ENCODE results near the gene DGCR6. TPM values are rescaled to one million over a fixed set of nuclear protein-coding genes. Genes with fewer than 3 reads are reported as not detected.
"Not testable (repeated sequence)": the region's sequence is repeated elsewhere in the genome, so short reads cannot be mapped to it uniquely, and the experiment has no call there.

The DGCR6 gene
- total RNA-seq, 1 donor from 2014 or later = 0.81 TPM

GRCh38 chr22:18960166-18960820, 54.2 kb downstream of the DGCR6 start:
- intact Hi-C loops (cut with micrococcal nuclease) = not testable (repeated sequence)

- intact Hi-C loops (cut with micrococcal nuclease) = not testable (repeated sequence)
Measured at GRCh38 chr22:18961201-18961600, 55.1 kb downstream of the DGCR6 start.

Other genes with a start within 250 kb of the DGCR6 start
- 0.34 and 0.69 TPM in 2 replicates for gene PRODH, start 30.0 kb downstream of the DGCR6 start, total RNA-seq
- 33.9 and 36.3 TPM in 2 replicates for gene DGCR2, start 216.1 kb downstream of the DGCR6 start, total RNA-seq
- not detected in 2 replicates for gene TSSK2, start 225.0 kb downstream of the DGCR6 start, total RNA-seq
- gene ESS2, start 238.3 kb downstream of the DGCR6 start, total RNA-seq = 19.9 and 22.0 TPM in 2 replicates
- gene GSC2, start 244.0 kb downstream of the DGCR6 start, total RNA-seq = not detected in 2 replicates